NCI-H748 (cell line): Measurements from ENCODE around the gene OAS1.
A peak's percentile ranks its signal among the peaks of the same experiment; 100 is the strongest.
"Not testable (repeated sequence)": the region's sequence is repeated elsewhere in the genome, so short reads cannot be mapped to it uniquely, and the experiment has no call there.

Experiments used
- DNase-seq: peaks from one replicate; lab custom pipeline; 2025; ENCODE audit not compliant: unreplicated experiment; lab: John Stamatoyannopoulos, UW

OAS1 gene

GRCh38 chr12:112898380-112898779, 8.4 kb upstream of the OAS1 start:
- DNase-seq: no peak

- DNase-seq: peak; percentile 85
Observed at GRCh38 chr12:112900298-112901145, 6.2 kb upstream of the OAS1 start.

- DNase-seq: peak; percentile 21
Observed at GRCh38 chr12:112901271-112901670, 5.5 kb upstream of the OAS1 start.

- no peak for DNase-seq
Observed at GRCh38 chr12:112904571-112904970, 2.2 kb upstream of the OAS1 start.

- DNase-seq: no peak
Observed at GRCh38 chr12:112905451-112906089, 1.2 kb upstream of the OAS1 start.

- no peak for DNase-seq
Observed at GRCh38 chr12:112907415-112908157, 824 bp downstream of the OAS1 start.

GRCh38 chr12:112908548-112908947, 1.8 kb downstream of the OAS1 start:
- no peak for DNase-seq

GRCh38 chr12:112909693-112910092, 2.9 kb downstream of the OAS1 start:
- DNase-seq: no peak

- no peak for DNase-seq
Observed at GRCh38 chr12:112913038-112913688, 6.4 kb downstream of the OAS1 start.

- not testable (repeated sequence) for DNase-seq
Observed at GRCh38 chr12:112913888-112914287, 7.1 kb downstream of the OAS1 start.

GRCh38 chr12:112916270-112916669, 9.5 kb downstream of the OAS1 start:
- DNase-seq: no peak

- no peak for DNase-seq
Observed at GRCh38 chr12:112919121-112919520, 12.4 kb downstream of the OAS1 start.

- no peak for DNase-seq
Observed at GRCh38 chr12:112924986-112925385, 18.2 kb downstream of the OAS1 start.

GRCh38 chr12:112926416-112927033, 19.8 kb downstream of the OAS1 start:
- DNase-seq: not testable (repeated sequence)

GRCh38 chr12:112927475-112927874, 20.7 kb downstream of the OAS1 start:
- no peak for DNase-seq

GRCh38 chr12:112927925-112928324, 21.2 kb downstream of the OAS1 start:
- DNase-seq: no peak

GRCh38 chr12:112928978-112929377, 22.2 kb downstream of the OAS1 start:
- DNase-seq: no peak

GRCh38 chr12:112929715-112930114, 23.0 kb downstream of the OAS1 start:
- DNase-seq: no peak

GRCh38 chr12:112930350-112930749, 23.6 kb downstream of the OAS1 start:
- DNase-seq: no peak

GRCh38 chr12:112932485-112933128, 25.8 kb downstream of the OAS1 start:
- DNase-seq: no peak
